ENCODE data around the gene ZFPM1. TPM values are rescaled to one million over a fixed set of nuclear protein-coding genes. Genes with fewer than 3 reads are reported as not detected.

The ZFPM1 gene
- total RNA-seq = 1.2 and 1.5 TPM in 2 replicates

GRCh38 chr16:88453217-88453531 lies at the start of gene ZFPM1:
TSS of gene ZFPM1 (plus strand) at chr16:88453280. CDS start at chr16:88453639, 359 bp downstream.

GRCh38 chr16:88569985-88570690 lies 117.1 kb downstream of the ZFPM1 start, which contains the start of gene ZC3H18:
TSS of gene ZC3H18 (plus strand) at chr16:88570403. CDS start at chr16:88577124, 6,721 bp downstream.

Other genes starting within 250 kb of the ZFPM1 start
- 0.04 TPM in 1 of 2 replicates, not detected in the other for gene ZNF469, start 70.3 kb upstream of the ZFPM1 start, total RNA-seq
- gene ZC3H18, start 117.1 kb downstream of the ZFPM1 start, total RNA-seq = 9.9 and 17.0 TPM in 2 replicates
- not detected in 2 replicates for gene IL17C, start 185.3 kb downstream of the ZFPM1 start, total RNA-seq
- 88.1 and 94.3 TPM in 2 replicates for gene CYBA, start 197.8 kb downstream of the ZFPM1 start, total RNA-seq
- 238 and 321 TPM in 2 replicates for gene MVD, start 209.8 kb downstream of the ZFPM1 start, total RNA-seq
- 0.57 TPM in 1 of 2 replicates, not detected in the other for gene SNAI3, start 233.2 kb downstream of the ZFPM1 start, total RNA-seq